OCI-LY7 (cell line): ENCODE data around the gene CAMK2B.

Experiments
- EZH2phosphoT487 ChIP-seq: fragments of 200-600 bp; sonication (generic); IDR thresholded peaks from 2 replicates; pipeline ENCODE4 v1.6.1; 2018; ENCODE audit warnings: low read depth, borderline replicate concordance, mild to moderate bottlenecking, mixed run types, antibody characterized with exemption, low read length, moderate library complexity, mixed read lengths
- TF ChIP-seq, protein P1 (sequence below): fragments of 200-600 bp; sonication (generic); conservative IDR thresholded peaks from 2 replicates; pipeline ENCODE4 v1.5.1; 2014; ENCODE audit warnings: mild to moderate bottlenecking, antibody characterized with exemption, low read length, moderate library complexity, mixed read lengths

DNA sequence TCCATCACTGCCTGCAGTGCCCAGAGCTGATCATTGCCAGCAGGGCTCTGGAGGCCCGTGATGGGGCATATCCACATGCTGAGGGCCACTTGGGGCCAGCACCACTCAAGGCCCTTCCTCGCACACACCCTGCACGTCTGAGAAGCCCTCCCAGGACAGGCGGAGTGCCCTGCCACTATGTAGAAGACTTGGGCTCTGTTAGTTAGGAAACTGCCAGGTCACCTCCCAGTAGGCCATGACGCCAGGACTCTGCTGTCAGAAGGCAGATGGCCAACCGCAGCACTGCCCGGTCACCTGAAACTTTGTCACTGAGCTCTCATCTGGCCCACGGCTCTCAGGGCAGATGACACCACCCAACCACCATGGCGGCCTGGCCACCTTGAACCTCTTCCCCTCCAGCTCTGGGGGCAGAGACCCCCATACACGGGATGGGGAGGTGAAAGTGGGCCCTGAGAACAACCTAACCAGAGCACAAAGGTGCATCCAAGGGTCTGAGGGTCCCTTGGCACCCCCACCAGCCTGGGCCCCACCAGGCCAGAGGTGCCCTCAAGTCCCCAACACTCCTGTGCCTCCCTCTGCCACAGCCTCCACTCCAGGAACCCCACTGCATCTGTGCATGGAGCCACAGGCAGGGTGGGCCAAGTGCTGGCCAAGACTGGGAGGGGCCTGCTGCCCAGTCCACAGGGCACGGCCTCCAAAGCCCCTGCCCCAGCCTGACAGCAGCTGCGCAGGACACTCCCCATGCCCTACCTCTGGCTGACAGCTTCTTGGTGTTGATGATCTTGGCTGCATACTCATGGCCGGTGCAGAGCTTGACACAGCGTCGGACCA, 41.8 kb downstream of the CAMK2B start:
- TF ChIP-seq, protein P1, sequence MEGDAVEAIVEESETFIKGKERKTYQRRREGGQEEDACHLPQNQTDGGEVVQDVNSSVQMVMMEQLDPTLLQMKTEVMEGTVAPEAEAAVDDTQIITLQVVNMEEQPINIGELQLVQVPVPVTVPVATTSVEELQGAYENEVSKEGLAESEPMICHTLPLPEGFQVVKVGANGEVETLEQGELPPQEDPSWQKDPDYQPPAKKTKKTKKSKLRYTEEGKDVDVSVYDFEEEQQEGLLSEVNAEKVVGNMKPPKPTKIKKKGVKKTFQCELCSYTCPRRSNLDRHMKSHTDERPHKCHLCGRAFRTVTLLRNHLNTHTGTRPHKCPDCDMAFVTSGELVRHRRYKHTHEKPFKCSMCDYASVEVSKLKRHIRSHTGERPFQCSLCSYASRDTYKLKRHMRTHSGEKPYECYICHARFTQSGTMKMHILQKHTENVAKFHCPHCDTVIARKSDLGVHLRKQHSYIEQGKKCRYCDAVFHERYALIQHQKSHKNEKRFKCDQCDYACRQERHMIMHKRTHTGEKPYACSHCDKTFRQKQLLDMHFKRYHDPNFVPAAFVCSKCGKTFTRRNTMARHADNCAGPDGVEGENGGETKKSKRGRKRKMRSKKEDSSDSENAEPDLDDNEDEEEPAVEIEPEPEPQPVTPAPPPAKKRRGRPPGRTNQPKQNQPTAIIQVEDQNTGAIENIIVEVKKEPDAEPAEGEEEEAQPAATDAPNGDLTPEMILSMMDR, result no peak
- TF ChIP-seq EZH2phosphoT487, result no peak
